Stimulated activated CD4-positive, alpha-beta T cell treated with anti-CD3 and anti-CD28 coated beads, Interleukin-15, amount 100 ng/mL, for 48 hours (primary cell): Measurements from ENCODE around the gene TMEM185B.

Source experiments
- DNase-seq, 2 donors: peaks; one replicate each; pipeline ENCODE4 v3.0.0-alpha.2; 2020; ENCODE audit warnings: low read depth in 2 of 2

TMEM185B gene

DNA sequence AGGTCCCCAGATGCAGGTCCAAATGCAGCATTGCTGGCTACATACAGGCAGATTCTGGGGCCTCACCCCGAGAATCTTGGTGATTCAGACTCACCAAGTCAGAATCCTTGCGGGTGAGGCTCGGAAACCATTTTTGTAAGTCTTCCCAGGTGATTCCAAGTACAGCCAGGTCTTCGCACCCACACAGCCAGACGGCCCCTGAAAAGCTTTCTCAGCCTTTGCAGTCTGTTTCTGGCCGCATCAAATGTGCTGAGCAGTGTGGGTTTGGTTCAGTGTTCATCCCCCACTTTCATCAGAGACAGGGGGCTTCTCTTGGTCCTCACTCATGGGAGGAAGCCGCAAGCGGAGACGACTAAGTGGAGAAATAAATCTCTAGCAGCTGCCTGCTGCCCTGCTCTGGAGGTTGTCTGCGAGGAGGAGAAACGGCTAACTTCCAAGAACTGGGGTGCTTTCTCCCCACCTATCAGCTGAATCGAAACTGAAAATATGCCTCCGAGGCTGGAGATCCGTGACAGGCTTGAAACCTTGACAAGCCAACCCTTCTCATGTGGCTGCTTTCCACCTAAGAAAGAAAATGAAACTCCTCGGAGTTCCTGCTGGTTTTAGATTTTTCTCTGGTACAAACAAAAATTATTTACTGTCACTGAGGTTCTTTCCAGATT, 8.9 kb upstream of the TMEM185B start:
- peak; percentile 66 to 70 for DNase-seq

DNA sequence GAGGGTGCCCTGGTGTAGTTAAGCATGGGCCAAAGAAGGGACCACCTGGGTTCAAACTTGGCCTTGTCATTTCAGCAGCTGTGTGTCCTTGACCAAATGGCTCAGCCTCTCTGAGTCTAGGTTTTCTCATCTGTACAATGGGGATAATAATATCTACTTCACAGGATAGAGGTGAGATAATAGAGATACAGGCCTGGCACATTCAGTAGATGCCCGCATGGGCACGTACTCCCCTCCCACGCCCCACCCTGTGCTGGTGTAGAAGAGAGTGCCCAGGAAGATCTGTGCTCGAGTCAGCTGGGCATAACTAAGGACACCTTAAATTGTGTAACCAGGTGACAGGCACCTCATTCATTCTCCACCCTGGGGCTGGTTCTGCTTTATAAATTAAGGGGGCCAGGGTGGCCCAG, 8.4 kb upstream of the TMEM185B start:
- peak in 1 of 2 donors; percentile 42 for DNase-seq

DNA sequence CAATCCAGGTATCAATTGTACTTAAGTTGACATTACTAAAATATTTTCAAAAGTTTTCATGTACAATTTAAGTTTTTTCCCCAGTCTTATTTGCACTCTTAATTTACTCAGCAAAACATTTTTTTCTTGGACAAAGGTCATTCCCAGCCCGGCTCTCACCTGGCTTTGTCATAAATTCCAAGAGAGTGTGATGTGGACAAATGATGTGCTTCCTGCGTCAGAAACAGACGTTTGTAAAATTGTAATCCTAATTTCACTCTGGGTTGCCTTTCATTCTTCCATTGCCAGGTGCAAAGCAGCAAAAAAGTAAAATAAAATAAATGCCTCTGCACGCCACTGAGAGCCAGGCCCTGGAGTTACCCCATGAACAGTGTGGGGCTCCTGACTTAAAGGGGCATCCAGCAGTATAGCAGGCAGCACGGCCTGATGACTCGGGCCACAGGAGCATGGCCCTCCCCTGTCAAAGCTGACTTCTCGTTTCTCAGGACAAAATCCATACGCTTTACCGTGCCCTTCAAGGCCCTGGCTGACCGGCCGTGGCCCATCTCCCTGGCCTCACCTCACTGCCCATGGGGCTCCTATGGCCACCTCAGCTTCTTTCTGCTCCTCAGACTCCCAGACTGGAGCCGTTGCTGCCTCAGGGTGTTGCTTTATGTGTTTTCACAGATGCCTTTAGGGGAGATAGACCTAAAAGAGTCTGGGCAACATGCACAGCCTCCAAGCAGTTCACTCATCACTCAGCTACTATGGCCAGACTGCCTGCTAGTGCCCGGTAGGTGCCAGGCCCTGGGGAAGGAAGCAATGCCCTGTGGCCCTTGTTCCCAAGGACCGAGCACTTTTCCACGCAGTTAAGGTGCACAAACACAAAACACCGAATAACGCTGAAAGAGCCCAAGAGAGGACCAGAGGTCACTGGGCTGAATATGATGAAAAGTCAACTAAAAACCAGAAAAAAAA, 7.6 kb upstream of the TMEM185B start:
- DNase-seq = no peak

DNA sequence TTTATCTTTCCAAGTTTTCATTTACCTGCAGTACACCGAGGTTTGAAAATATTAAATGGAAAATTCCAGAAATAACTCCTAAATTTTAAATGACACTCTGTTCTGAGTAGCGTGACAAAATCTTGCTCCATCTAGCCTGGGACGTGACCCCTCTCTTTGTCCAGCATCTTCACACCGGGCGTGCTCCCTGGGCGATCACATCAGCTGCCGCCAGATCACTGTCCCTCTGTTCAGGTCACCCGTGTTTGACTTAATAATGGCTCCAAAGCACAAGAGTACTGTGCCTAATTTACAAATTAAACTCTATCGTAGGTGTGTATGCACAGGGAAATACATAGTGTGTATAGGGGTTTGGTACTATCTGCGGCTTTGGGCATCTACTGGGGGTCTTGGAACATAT, 6.1 kb upstream of the TMEM185B start:
- DNase-seq = no peak

DNA sequence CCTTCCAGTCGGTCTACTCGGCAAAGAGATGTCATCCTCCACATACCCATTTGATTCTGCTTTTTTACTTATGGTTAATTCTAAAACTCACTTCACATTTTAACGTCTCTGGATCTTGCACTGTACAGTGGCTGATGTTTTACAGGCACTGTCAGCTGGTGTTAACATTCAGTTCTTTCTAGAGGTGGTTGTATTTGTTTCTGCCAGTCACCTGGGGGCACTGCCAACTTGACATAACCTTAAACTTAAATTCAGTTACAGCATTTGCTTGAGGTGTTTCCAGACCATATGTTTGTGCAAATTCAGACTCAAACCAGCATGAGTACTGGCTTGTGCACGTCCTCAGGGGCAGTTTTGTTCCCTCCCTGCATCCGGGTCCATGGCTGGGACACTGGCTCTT, 5.3 kb upstream of the TMEM185B start:
- no peak for DNase-seq

DNA sequence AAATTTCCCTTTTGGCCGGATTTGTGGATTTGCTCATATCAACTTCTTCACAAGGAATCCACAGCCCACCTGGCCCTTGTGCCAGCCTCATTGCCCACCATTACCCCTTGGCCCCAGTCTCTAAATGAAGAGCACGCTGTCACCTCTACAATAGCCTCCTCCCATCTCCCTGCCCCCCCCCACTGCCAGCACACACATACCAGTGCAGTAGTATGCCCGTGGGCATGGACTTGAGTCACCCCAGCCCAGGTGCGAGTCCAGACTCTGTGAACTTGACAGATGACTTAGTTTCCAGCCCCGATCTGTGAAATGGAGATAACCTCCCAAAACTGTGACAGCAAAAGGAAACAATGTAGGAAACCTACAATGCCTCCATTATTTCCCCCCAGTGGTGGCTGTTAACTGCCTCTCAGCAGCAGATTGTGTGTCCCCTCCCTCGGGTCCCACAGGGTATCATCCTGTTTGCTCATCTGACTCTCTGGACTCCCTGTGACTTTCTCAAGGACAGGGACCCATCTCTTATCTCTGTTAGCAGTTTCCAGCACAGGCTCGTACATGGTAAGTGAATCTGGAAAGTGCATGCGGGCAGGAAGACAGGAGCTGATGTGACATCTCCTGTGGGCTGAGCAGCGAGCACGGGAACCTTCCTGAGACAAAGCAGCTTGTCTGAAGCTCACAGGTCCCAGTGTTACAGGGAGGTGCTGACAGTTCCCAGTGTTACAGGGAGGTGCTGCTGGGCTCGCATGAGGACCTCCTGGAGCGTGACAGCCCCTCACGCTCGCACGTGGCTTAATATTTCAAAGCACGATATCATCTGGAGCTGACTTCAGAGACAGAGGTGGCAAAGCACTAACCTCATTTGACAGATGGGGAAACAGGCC, 4.2 kb upstream of the TMEM185B start:
- no peak for DNase-seq

DNA sequence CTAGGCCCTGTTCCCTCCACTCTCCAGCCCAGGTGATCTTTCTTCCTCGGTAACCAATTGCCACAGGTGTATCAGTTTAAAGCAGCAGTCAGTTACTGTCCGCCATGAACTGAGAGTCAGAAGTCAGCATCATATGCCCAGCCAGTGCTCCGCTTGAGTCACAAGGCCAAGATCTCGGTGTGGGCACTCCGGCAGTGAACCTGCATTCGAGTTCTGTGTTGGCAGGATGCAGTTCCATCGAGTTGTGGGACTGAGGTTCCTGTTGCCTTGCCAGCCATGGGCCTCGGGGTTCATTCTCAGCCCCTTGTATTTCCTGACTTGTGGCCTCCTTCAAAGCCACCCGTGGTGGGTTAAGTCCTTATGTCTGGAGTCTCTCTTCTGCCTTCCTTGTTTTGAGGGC, 3.1 kb upstream of the TMEM185B start:
- no peak for DNase-seq

DNA sequence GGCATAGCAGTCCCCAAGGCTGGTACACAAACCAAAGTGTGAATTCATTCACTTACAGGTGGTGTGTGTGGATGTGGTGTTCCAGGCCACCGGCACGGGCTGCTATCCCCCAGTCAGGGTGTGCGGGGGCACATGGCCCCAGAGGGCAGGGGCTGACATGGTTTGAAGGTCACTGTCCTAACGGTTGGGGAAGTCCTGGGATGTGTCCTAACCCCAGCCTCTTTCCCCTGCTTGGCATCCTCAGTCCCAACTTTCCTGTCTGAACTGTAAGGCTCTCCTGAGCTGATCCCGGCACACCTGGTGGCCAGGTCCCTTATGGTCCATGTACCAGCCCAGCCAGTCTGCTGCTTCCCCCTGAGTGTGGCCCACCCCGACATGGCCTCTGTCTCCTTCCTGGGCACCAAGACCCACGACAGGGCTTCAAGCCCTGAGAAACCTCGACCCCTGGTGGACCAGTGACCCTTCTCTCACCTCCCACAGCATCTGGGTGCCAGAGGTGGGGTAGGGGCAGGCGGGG, 2.4 kb upstream of the TMEM185B start:
- DNase-seq = no peak

DNA sequence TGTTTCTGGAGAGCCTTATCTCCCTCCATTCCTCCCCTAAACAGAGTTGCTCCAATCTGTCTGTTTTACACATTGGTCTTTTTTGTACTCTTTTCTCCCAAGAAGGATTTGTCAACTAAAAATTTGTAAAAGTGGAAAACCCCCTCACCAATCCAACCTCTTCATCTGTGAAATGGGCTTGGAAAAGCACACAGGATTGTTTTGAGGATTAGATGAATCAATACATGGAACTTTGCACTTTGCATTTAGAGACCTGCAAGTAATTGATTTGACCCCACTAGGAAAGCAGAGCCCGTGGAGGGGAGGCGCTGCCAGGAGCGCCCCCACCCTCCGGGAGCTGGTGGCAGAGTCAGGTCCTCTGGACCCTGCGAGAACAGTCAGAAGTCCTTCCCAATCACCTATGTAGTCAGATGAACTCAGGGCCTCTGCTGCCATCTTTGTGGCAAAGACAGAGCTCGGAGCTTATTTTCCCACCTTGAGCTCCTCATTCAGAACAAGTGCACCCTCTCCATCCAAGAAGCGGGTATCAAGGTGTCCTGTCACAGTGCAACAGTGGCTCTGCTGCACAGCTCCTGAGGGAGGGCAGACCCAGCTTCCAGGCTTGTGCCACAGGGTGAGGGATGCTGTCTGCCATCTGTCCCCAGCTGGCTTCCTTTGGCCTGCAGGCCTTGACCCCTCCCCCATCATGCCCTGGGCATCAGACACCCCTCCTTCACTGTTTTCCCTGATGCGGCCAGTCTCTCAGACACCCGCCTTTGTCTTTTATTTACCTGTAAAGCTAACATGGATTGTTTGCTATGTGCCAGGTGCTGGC, 1.7 kb upstream of the TMEM185B start:
- no peak for DNase-seq

DNA sequence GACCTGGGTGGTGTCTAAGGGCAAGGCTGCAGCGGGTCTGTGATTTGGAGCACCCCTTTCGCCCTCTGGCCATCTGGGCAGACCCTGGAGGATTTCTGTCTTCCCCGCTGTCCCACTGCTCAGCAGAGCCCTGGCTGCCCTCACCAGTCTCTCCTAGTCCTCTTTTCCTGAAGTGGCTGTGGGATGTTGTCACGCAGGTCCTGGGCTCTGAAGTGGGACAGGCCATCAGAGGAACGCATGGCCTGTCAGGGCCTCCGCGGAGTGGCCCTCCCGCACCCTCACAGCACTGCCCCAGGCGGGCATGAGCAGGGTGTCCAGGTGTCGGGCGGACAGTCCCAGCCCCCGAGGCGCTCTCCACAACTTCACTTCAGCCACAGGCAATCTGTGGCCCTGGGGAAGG, 1.1 kb upstream of the TMEM185B start:
- DNase-seq = no peak

DNA sequence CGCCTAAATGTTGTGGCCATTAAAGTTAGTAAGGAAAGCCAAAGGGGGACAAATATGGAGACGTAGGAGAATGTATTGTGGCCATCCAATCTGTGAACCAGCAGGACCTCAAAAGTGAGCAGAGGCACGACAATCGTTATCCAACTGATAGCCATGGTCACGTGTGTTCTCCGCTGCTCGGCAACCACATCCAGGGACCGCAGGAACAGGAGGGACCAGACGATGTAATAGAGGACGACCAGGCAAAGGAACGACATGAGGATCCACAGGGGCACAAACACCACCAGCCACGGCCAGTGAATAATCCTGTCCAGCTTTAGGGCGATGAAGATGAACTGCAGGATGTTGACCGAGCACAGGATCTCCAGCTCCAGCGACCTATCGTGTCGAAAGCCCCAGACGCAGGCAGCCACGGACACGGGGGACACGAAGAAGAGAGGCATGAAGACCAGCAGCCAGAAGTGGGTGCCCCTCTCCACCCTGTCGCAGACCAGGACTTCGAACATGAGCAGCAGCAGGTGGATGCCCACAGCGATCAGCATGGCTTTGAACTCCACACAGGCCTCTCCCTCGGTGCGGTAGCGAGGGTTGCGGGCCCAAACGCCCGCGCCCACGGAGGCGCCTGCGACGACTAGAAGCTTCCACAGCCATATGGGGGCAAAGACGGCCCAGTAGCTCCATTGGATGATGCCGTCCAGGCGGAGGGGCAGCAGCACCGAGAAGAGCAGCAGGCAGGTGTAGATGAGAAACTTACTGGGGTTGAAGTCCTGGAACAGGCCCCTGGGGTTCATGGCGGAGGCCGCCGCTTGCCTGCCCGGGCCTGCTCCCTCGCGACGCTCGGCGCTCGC, 790 bp downstream of the TMEM185B start:
- no peak for DNase-seq

DNA sequence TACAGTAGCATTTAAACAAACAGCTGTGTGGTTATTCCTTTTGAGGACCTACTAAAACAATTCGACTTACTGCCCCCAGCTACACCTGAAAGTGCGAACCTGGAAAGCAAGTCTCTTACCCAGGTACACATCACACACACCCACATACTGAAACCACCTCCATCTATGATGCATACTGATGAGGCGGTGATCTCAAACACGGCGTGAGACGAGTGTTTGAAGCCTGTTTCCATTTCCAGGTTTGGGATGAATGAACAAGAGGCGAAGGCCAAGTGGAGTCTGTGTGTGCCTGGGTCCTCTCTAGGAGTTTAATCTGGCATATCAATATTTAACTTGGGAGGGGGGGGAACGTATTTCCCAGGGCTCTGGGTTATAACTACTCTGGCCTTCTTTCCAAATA, 1.6 kb downstream of the TMEM185B start:
- no peak for DNase-seq

DNA sequence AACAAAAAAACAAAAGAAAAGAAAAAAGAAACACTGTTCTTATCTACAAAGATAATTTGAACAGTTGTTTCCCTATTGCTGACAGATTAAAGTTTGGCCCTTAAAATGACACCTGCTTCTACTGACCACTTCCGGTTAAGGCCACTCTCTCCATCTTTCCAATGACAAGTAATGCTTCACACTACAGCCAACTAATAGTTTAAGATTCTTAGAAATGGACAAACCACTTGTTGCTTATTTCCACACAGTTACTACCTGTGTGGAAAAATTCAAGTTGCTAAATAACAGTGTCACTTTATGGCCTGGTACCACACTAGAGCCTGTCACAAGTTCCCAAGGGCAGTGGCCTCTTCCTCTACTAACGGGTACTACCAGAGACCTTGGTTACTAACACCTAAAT, 2.4 kb downstream of the TMEM185B start:
- DNase-seq = no peak

DNA sequence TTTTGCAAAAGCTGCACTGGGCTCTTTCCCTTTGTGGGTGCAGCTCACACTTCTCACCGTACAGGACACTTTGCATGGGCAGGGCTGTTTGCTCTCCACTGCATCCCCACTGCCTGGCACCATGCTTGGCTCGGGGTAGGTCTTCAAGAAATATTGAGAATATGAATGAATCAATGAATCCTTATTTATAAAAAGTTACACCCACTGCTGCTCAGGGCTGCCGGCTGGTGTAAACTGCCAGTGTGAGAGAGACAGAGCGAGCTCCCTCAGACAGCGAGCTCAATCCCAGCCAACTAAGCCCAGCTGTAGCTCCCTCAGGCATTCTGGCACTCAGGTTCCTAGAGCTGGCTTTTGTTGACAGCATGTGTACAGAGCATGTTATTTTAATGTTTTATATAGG, 3.4 kb downstream of the TMEM185B start:
- DNase-seq = no peak

DNA sequence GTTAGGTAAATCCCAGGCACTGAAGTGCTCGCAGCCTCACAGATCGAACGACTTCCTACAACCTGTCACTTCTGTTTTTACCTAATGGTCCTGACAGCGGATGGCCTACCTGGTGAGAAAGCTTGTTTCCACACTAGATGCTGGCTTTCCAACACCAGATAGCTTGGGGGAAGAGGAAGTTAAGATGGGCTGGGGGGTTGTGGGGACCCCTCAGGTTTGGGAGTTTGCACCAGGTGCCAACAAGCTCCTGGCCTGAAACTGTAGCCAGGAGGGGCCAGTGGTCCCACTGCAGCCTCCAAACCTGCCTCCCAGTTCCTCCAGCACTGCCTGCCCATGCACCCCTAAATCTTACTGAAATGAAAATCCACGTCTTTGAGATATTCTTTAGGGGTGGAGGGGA, 3.9 kb downstream of the TMEM185B start:
- DNase-seq = no peak

DNA sequence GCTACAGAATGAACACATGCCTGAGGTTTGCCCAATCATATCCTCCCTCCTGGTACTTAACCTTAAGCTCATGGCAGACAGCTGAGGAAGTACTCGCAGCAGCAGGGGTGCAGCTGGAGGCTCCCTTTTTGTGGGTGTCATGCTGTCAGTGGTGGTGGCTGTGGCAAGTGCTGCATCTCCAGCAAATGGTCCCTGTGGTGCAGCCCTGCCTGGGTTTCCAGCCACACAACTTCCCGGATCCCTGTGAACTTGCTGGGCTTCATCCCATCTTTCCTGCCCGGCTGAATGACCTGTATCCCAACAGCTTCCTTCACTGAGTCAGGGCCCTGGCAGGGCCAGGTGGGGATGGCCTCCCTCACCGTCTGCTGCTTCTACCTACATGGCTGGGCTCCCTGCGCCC, 5.0 kb downstream of the TMEM185B start:
- no peak for DNase-seq

DNA sequence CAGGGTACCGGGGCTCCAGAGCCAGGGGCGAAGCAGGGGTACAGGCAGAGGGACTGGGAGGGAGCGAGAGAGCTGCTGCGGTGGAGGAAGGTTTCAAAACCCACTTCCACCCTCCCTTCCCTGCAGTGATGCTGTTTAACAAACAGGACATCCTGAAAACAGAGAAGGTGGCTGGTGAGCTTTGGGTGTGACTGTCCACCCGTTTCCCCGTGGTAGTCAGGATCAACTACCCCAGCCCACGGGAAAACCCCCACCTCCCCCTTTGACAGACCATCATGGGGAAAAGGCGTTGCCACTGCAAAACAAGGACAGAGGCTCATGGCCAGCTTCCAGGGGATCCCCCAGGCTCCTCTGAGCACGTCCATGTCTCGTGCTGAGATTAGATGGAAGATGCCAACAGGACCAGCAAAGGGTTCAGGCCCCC, 12.9 kb downstream of the TMEM185B start:
- DNase-seq = no peak

DNA sequence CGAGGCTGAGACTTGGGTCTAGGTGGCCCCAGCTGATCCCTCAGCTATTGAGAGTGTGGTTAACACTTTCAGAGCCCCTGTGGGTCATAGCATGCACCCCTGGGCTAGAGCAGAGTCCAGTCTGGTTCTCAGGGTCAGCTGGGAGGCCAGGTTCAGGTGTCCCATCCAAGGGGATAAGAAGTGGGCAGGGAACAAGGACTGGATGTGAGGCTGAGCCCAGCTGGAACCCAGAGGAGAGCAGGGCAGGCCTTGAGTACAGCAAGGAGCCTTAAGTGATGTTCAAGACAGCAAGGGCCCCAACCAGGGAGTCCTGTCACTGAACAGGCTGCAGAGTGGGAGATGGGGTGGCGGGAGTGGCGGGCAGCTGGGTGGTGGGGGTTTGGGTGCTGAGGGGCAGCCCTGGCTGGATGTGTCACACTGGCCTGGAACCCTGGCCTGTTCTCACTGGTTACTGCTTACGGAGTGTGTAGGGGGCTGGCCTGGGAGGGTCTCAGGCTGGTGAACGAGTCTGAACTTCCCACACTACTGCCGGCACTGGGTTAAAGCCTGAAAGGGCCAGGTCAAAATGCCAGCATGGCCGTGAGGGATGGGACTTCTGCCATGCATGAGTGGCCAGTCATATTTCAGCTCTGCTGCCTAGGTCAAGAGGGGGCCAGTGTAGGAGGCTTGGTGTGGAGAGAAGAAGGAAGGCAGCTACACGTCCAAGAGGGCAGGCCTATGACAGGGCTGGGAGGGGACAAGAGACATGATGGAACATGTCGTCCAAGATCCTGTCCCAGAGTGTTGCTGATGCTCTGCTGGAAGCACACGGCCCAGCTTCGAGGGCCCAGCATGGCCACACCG, 13.6 kb downstream of the TMEM185B start:
- no peak for DNase-seq
